Stimulated activated CD4-positive, alpha-beta T cell treated with anti-CD3 and anti-CD28 coated beads, Interleukin-12 subunit alpha, Interleukin-12 subunit beta, amount 100 ng/mL, for 4 hours (primary cell): Measurements from ENCODE around the gene RPL29.

Experiments
- DNase-seq: peaks from one replicate; pipeline ENCODE4 v3.0.0-alpha.2; 2020

The RPL29 gene

DNA sequence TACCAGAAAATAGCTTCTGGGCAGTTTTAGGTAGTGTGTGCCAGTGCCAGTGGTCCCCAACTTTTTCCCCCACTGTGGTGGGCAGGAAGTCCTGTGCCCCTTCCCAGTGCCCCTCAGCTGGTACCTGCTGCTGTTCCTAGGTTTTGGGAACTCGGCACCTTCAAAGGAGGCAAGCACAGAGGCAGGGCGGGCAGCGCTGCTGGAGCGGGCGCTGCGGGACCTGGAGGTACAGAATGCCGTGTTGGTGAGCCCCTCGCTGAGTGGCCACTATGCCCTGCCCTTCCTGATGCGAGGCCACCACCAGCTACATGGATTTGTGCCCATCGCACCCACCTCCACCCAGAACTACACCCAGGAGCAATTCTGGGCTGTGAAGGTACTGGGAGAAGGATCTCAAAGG, 15.4 kb downstream of the RPL29 start:
- DNase-seq = no peak

DNA sequence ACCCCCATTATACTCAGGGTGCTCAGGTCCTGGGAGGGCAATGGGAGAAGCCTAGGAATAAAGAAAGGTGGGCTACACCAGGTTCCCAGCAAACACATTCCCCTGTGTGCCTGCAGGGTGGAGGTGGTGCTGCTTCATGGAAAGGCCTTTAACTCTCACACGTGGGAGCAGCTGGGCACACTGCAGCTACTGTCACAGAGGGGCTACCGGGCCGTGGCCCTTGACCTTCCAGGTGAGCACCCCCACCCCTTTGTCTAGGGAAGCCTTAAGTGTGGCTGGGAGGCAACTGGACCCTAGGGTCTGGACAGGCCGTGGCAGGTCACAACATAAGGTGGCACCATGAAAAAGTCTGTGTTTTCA, 17.6 kb downstream of the RPL29 start:
- no peak for DNase-seq

DNA sequence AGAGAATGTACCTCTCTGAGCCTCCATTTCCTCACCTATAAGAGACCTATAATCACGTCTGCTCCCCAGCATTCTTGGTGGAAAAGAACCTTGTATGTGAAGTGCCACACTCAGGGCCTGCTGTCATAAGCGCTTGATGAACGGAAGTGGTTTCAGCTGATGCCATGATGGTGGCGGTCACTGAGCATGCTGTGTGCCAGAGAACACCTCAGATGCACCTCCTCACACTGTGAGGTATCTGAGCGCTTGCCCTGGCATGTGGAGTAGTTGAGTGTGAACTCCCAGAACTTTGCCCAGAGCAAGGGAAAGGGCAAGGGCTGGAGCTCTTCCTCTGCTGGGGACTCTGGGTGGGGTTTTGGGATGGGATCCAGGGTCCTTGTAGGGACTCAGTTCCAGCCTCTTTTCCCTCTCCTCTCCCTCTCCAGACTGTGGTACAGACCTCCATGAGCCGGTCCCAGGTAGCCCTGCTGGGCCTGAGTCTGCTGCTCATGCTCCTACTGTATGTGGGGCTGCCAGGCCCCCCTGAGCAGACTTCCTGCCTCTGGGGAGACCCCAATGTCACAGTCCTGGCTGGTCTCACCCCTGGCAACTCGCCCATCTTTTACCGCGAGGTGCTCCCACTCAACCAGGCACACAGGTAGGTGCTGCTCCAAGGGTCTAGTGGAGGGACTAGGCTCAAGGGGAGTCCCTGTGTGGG, 18.1 kb downstream of the RPL29 start:
- no peak for DNase-seq

DNA sequence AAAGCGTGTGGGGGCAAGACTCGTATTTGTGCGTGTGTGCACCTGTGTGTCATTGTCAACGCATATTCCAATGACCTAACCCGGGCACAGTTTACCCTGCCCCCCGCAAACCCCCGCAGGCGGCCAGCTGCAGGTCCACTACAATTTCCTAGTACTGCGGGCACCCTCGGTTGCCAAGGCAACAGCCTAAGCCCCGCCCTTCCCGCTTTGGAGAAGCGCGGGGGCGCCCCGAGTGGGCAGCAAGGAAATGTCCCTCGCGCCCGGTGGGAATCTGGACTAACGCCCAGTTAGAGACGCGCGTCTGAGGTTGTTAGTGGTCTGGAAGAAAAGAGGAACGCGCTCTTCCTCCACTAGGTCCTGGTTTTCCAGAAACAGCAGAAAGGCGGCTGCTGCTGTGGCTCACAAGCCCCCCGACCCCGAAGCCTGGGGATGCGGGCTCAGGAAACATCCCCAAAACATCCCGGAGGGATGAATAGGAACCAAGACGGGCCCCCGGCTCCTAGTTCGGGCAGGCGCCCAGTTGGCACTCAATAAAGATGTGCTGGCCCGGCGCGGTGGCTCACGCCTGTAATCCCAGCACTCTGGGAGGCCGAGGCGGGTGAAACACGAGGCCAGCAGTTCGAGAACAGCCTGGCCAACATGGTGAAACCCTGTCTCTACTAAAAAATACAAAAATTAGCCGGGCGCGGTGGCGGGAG, 19.7 kb downstream of the RPL29 start:
- DNase-seq = no peak

DNA sequence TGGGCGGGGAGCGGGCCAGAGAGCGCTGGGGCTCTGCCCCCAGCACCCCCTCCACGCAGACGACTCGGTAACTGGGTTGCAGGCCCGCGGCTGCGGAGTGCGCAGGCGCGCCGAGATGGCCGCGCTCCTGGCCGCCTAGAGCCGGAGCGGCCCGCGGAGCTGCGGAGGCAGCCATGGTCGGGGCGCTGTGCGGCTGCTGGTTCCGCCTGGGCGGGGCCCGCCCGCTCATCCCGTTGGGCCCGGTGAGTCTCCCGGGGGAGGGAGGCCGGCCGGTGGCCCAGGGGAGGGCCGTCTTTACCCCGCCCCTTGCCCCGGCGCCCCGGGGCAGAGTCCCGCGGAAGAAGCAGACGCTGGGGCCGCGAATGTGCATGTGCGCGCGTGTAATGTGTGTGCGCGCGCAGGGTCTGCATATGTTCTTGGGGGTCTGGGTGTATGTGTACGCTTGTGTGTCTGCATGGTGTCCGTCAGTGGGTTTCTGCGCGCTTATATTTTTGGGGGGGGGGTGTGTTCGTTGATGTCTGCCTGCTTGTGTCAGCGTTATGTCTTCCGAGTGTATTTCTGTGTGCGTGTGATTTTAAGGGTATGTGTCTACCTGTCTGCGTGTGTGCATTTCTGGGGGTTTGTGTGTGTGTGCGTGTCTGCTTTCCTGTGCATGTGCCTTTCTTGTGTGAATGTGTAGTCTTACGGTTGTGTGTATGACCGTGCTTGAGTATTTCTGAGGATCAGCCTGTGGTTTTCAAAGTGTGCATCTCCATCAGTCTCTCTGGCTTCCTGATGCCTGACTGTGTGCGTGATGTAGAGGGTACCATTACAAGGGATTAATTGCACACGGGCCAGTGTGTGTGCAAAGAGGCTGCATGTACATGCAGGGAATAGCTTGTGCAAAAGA, 20.5 kb downstream of the RPL29 start, which contains the start of gene ABHD14A:
Gene ABHD14A (plus strand): TSS at position 102 of the 889 bp plus-strand sequence. CDS start 72 bp downstream, at position 174.
- DNase-seq = peak; percentile 65

DNA sequence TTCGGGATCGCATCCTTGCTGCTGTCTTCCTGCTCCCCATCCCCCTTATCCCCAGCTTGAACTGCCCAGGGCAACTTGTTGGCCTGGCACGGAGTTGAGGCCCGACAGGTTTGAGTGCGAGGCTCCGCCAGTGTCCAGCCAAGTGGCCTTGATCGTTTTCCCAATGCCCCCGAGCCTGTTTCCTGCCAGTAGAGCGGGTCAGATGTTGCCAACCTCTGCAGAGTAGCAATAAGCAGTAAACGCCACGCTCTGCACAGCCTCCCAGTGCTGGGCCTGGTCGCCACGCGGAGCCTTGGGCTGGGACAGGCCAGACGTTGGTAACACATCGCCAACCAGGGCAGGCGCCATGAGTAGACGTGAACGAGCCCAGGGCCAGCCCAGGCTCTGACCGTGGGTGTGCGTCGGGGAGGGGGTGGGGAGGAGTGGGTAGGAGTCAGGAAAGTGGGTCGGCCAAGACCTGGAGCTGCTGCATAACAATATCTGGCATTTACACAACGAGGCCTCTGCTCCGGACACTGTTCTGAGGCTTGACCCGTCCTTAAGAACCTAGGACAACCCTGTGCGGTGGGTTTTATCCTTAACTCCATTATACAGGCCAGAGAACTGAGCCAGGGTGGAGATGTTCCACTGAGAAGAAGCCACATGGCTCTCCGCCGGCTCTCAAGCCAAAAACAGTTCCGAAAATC, 21.3 kb downstream of the RPL29 start:
- no peak for DNase-seq

DNA sequence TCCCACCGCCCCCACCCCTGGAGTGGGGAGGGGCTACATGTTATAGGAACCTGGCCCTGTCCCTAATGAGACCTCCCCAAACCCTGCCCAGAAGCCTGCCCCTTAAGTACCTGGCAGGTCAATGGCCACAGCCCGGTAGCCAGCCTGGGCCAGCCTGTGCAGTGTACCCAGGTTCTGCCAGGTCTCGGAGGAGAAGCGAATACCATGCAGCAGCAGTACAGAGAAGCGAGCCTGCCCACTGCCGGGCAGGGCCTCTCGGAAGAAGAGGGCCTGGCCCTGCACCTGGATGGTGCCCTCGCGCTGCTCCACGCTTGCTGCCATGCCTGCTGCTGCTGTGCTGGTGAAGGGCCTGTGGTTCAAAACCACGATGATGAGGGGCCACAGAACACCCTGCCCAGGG, 24.3 kb downstream of the RPL29 start:
- no peak for DNase-seq

DNA sequence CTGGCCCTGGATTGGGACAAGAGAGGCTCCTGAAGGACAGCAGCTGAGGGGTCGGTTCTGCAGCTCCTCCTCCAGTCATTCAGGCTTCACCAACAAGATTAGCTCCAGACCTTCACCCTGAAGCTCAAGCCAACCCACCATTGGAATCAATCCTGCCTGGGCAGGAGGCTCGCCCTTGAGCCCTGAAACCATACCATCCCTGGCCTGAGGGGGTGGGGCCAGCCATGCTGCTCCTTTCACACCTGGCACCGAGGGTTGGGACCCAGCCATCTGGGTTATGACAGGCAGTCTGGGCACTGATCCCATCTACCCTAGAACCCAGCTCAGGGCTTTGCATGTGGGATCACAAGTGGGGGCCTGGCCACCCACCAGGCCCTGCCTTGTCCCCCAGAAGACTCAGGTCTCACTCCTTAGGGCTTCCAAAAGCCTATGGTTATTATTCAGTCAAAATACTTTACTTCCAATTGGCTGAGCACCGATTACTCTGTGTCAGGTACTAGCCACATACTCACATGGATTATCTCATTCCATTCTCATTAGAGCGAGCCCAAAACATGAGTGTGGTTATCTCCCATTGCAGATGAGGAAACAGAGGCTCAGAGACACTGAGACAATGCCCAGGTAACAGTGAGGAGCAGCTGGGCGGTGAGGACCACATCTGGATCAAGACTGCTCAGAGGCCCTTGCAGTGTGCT, 24.9 kb downstream of the RPL29 start:
- DNase-seq = no peak

DNA sequence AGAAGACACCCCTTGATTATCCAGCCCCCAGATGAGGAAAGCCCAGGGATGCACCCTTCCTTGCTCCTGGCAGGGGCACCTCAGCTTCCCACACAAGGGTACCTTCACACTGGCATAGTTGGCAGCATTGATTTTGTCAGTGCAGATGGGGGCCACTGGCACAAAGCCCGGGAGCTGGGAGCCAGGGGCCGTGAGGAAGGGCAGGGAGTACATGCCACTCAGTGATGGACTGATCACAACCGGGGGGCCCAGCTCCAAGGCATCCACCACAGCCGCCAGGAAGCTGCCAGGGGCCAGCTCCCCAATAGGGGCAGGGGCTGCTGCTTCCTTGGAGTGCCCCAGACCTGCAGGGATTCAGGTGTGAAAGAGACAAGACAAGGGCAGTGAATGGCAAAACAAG, 25.9 kb downstream of the RPL29 start:
- DNase-seq = no peak

DNA sequence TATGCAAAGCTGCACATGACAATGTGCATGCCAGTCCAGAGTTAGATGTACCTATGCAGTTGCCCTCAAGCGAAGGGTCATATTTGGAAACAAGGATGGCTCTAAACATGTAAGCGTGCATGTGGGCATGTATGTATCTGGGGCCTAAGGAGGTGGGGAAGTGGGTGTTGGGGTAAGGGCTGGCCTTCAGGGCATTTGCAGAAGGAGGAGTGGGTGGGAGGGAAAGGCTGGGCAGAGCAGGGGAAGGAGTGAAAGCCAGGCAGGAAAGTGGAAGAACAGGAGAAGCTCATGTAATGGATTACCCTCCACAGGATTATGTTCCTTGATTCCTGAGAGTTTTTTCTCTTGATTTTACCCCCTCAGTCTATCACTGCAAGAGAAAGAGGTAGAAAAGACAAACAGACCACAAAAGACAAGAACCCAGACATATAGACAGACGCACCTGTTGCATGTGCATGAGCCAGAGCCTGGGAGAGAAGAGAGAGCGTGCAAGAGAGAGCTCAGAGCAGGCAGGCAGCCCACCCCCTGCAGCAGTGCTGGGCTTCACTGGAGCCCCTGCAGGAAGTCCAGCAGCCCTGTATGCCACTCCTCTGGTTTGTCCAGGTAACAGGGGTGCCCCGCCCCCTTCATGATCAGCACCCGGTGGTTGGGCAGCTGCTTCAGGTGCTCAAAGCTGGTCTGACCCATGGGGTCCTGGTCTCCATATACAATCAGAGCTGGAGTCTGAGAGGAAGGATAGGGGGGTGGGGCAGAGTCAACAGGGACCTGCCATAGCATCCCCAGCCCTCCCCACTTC, 26.6 kb downstream of the RPL29 start:
- DNase-seq = no peak

DNA sequence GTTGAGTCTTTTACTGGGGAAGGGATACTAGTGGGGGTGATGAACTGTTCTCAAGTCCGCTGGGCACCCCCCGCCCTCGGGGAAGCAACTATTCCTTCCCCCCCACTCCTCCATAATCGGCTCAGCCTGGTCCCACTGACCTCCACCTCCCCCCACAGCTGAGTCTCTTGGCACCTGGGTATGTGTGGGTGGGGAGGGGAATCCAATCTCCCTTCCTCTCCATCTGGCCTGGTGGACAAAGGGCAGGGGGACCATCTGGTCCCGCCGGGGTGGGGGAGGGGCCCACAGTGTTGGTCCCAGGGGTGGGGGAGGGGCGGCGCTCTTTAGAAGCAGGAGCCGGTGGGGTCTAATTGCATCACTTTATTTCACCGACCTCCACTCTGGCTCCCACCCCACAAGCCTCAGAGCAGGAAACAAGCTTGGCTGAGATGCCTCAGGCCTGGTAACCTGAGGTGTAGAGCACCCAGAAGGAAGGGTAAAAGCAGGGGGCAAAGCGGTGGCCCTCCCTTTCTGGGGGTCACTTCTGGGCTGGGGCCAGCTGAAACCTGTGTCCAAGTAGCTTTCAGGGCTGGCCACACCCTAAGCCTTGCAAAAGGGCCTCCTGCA, 27.4 kb downstream of the RPL29 start:
- DNase-seq = no peak

DNA sequence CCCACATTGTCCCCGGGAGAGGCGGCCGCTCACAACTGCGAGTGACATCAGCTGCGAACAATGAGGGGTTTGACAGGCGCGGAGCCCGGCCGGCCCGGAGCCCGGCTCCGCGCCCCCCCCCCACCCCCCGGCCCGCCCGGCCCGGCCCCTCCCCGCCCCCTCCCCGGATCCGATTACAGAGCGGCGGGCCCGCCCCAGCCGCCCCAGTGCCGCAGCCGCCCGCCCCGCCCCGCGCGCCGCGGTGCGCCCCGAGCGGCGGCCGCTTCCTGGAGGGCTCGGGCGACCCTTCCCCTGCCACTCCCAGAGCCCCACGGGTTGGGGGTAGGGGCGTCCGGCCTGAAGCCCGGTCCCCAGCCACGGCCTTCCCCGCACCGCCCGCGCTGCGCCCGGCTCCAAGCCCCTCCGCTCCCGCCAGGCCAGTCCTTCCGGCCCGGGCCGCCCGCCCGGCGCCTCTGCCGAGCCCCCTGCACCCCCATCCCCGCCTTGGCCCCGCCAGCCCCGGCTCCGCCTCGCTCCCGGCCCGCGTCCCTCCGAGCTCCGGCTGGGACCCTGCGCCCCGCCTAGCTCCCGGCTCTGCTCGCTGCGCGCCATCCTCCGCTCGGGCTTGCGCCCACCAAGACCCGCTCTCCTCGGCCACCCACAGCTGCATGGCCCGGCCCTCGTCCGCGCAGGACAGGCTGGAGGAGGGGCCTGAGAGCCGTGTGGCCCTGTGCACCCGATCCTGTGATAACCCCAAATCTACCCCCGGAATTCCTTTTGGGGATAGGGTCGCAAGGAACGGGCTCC, 28.1 kb downstream of the RPL29 start, which contains the start of gene PCBP4:
Gene PCBP4 (minus strand): TSS at position 71 of the 786 bp plus-strand sequence. CDS start 6,214 bp downstream, outside the sequence.
- DNase-seq = peak; percentile 51

DNA sequence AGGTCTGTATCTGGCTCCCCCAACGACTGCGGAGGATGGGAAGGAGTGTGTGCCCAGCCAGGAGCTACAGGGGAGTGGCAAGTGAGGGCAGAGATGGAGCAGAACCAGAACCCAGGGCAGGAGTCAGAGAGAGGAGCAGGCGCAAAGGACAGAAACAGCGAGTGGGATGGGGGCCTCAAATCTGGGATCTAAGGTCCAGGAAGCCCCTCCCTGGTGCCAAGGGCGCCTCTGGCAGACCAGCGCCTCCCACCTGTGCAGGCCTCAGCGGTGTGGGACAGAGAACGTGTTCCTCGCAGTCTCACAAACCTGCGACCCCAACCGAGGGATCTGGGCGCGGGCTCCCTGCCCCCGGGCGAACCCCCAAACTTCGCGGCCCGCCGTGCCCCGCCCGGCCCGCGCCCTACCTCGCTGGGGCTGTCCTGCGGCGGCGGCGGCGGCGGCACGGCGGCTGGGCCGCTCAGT, 28.7 kb downstream of the RPL29 start:
- DNase-seq = no peak

DNA sequence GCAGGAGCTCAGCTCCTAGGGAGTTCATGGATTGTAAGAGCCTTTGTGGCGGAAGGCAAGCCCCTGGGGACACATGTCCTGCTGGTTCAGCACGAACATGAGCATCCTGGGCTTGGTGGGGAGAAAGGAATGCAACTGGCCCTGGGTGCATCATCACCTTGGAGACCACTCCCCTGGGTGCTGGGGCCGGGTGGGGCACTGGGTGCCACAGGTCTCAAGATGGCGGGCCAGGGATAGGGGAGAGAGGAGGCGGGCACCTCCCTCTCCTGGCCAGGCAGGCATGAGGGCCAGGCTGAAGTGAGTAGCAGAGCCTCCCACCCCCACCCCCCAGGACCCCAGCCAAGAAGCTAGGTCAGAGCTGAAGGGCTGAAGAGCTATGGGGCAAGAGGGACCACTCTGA, 29.2 kb downstream of the RPL29 start:
- DNase-seq = no peak

DNA sequence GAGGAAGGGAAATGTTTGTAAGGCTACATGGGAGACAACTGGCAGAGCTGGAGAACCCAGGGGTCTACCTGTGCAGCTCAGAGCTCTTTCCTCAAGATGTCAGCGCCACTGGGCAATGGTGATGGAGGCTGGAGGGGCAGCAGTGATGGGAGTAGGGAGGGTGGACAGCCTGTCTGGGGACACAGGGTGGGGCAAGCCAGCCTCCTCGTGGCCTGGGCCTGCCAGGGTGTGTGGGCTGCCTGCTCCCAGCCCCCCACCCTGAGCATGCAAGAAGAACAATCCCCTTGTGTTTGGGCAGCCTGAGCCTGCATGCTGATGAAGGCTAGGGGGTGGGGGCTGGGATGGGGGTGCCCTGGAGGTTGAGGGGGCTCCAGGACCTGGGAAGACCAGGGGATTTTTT, 29.7 kb downstream of the RPL29 start:
- no peak for DNase-seq

DNA sequence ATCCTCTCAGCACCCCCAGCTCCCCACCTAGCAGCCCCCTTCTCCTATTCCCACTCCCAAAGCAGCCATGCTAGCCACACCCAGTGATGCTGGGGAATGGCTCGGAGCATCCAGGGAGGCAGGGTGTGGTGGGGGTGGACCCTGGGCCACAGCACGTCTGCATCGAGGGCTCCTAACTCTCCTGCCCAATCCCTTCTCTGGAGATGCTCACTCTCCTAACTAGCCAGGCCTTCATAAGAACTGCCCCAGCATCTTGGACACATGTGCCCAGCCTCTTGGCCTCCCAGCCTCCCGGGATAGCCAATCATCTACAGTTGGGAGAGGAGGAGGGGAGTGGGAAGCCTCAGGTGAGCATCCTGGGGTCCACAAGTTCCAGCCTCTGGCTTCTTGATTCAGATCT, 31.2 kb downstream of the RPL29 start:
- DNase-seq = no peak

DNA sequence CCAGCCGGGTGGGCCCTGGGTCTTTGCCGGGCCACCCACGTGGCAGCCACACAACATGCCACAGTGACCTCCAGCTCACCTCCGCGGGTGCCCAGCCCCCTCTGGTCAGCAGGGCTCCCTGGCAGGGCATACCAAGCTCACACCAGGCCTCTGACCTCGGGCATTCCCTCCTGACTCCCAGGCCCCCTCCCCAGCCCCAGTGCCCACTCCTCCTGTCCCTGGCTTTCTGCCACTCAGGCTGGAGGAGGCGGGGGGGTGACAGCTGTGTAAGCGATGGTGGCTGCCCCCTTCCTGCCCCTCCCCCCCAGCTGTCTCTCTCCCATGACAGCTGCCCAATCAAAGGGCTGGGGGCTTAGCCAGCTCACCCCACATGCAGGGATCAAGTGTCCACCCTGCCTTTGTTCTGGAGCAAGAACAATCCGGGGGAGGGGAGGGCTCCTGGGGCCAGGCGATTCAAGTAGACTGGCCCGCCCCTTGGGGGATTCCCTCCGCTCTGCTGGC, 31.7 kb downstream of the RPL29 start:
- DNase-seq = no peak

DNA sequence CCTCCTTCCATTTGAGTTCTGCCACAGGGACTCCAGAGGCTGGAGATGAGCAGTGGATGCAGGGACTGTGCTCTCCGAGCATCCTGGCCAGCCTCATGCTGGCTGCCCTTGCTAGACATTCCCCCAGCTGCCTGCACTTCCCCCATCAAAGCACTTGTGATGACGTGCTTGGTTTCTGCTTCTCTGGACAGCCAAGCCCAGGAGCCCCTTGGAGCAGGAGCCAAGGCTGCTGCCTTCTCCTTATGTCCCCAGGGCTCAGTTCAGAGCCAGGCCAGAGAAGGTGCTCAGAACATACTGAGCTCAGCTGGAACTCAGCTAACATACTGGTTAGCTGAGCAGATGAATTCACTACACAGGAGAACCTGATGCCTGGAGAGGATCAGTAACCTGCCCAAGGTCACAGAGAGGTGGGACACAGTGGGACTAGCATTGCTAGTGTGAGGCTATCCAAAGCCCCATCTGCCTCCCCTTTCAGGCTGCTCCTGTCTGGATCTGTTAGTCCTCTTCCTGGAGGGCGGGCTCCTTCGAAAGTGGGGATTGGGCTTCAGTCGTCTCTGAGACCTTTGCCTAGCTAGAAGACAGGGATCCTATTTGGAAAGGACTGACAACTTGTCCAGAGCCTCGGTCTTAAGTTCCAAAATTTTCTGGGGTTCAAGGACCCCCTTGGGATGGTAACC, 32.7 kb downstream of the RPL29 start:
- no peak for DNase-seq
